Gastroesophageal sphincter (tissue), 3 donors: Measurements from ENCODE around the gene MUSK.

Experiments used
- POLR2A ChIP-seq, 2 donors: fragments of 450-650 bp; IDR thresholded peaks; one replicate each; pipeline ENCODE4 v1.6.1; 2017; ENCODE audit warnings: antibody characterized with exemption in 2 of 2, mild to moderate bottlenecking in 2 of 2, moderate library complexity in 1 of 2
- POLR2AphosphoS5 ChIP-seq: sonication (generic); formaldehyde crosslinking; IDR thresholded peaks from one replicate; pipeline ENCODE4 v1.6.1; 2017; ENCODE audit warnings: antibody characterized with exemption
- TF ChIP-seq, protein P1 (sequence below), 4 experiments: fragments of 200-600 bp in 2 of 4; fragments of 450-650 bp in 2 of 4; sonication (generic) in 1 of 4; IDR thresholded peaks; one replicate each; pipeline ENCODE4 v1.5.1; 2017 to 2019; ENCODE audit warnings: antibody characterized with exemption in 4 of 4, mild to moderate bottlenecking in 2 of 4, moderate library complexity in 2 of 4

DNA sequence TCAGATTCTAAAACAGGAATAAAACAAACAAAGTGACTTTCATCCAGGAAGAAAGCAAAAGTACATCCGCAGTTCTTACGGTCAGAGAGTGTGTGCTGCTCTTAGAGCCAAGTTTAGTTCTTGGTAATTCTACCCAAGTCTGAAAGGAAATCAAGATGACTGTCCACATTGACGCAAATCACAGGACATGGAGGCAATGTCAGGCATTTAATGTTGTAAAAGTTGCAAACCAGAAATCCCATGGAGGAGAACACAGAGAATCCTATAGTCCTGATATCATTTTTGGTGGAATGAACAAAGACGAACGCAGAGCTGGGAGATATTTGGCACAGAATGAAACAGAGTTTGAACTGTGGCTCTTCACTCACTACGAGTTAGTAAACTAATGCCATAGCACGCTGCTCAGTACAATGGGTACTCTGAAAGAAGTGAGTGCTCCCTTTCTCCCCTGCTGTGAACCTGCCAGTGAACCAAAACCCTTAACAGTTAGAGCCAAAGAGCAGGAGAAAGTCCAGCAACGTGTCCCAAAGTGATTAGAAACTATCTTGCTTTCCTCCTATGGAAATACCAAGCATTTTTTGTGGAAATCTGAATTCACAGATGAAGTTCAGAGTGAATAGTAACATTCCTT is 74.3 kb downstream of the MUSK start:
- no peak for TF ChIP-seq POLR2A (IDR thresholded peaks at IDR 0.05)
- TF ChIP-seq POLR2AphosphoS5, result peak; percentile 80
- TF ChIP-seq, protein P1, sequence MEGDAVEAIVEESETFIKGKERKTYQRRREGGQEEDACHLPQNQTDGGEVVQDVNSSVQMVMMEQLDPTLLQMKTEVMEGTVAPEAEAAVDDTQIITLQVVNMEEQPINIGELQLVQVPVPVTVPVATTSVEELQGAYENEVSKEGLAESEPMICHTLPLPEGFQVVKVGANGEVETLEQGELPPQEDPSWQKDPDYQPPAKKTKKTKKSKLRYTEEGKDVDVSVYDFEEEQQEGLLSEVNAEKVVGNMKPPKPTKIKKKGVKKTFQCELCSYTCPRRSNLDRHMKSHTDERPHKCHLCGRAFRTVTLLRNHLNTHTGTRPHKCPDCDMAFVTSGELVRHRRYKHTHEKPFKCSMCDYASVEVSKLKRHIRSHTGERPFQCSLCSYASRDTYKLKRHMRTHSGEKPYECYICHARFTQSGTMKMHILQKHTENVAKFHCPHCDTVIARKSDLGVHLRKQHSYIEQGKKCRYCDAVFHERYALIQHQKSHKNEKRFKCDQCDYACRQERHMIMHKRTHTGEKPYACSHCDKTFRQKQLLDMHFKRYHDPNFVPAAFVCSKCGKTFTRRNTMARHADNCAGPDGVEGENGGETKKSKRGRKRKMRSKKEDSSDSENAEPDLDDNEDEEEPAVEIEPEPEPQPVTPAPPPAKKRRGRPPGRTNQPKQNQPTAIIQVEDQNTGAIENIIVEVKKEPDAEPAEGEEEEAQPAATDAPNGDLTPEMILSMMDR (IDR thresholded peaks at IDR 0.05), result no peak
